Cardiac muscle cell (in vitro differentiated cells and primary cell): ENCODE measurements around the gene GPATCH2. TPM values are rescaled to one million over a fixed set of nuclear protein-coding genes. Genes with fewer than 3 reads are reported as not detected.

Experiments used
- DNase-seq, 2 donors: peaks; one replicate each; pipeline versions ENCODE4 v3.0.0 to v3.0.0-alpha.2; 2010 to 2017; ENCODE audit warnings: low read depth in 1 of 2, low spot score in 1 of 2
- H3K27ac ChIP-seq: fragments of 200-600 bp; sonication (generic); 2 replicates; pipeline ENCODE4 v1.5.1; 2016
- H3K27me3 ChIP-seq: fragments of 200-600 bp; sonication (generic); 2 replicates; pipeline ENCODE4 v1.6.0; 2016; ENCODE audit warnings: control low read depth
- H3K36me3 ChIP-seq: fragments of 200-600 bp; sonication (generic); 2 replicates; pipeline ENCODE4 v1.5.1; 2016; ENCODE audit warnings: control low read depth
- H3K4me1 ChIP-seq: fragments of 200-600 bp; sonication (generic); 2 replicates; pipeline ENCODE4 v1.8.1; 2017; ENCODE audit warnings: low read depth, mild to moderate bottlenecking, mixed run types
- H3K4me3 ChIP-seq: fragments of 200-600 bp; sonication (generic); 2 replicates; pipeline ENCODE4 v1.5.1; 2016; ENCODE audit warnings: mild to moderate bottlenecking
- H3K9me3 ChIP-seq: fragments of 200-600 bp; sonication (generic); 2 replicates; pipeline ENCODE4 v1.5.1; 2017; ENCODE audit warnings: low read depth, mild to moderate bottlenecking, control low read depth
- CTCF ChIP-seq: IDR thresholded peaks from 2 replicates; pipeline ENCODE4 v1.5.1; 2012; ENCODE audit warnings: low read depth, mild to moderate bottlenecking, low read length
- polyA plus RNA-seq: library from polyadenylated mRNA; unstranded; fragments of >200 nt; fragmentation: Nextera tagmentation; extraction: Ambion mirVana; gene quantifications from 2 replicates; pipeline ENCODE4 v1.2.1, GENCODE V29; 2016
- total RNA-seq: library from RNA; depleted of rRNA; stranded (reverse); fragments of >200 nt; gene quantifications from 2 replicates; pipeline ENCODE4 v1.2.3, GENCODE V29; 2016

The GPATCH2 gene
- total and polyA plus RNA-seq, 2 experiments from 2014 or later = 9.8 to 16.7 TPM

- DNase-seq = no peak
- no peaks in the 10 kb centered on the region for H3K9me3 ChIP-seq
- peaks cover 28% of the 10 kb centered on the region for H3K4me1 ChIP-seq
- H3K27me3 ChIP-seq = no peaks in the 10 kb centered on the region
- no peaks in the 10 kb centered on the region for H3K36me3 ChIP-seq
- no peak overlapping the region for H3K27ac ChIP-seq
- no peak for TF ChIP-seq CTCF
- no peak overlapping the region for H3K4me3 ChIP-seq
Observed at GRCh38 chr1:217449370-217449769, 181.5 kb downstream of the GPATCH2 start.

DNA sequence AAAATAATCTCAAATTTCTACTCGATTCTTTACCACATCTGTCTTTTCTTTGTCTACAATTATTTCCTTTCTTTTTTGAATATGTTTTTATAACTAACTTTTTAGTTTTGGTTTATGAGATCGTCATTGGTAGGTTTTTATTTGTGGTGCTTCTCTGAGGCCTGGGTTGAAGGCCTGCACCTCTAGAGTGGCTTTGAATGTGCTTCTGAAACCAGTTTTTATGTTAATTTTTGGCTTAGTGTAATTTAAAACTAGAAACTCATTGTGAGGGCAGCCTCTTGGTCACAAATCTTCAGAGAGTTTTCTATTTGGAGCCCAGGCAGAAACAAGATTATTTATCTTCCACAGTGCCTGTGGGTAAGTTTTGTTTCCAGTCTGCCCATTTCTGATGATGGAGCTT lies 187.0 kb downstream of the GPATCH2 start:
- Histone ChIP-seq H3K36me3 (no peaks in the 10 kb centered on the region), H3K27ac (no peak overlapping the region), H3K9me3 (no peaks in the 10 kb centered on the region), H3K4me3 (no peak overlapping the region), H3K27me3 (no peaks in the 10 kb centered on the region), H3K4me1 (no peaks in the 10 kb centered on the region)
- no peak for DNase-seq
- TF ChIP-seq CTCF = no peak

DNA sequence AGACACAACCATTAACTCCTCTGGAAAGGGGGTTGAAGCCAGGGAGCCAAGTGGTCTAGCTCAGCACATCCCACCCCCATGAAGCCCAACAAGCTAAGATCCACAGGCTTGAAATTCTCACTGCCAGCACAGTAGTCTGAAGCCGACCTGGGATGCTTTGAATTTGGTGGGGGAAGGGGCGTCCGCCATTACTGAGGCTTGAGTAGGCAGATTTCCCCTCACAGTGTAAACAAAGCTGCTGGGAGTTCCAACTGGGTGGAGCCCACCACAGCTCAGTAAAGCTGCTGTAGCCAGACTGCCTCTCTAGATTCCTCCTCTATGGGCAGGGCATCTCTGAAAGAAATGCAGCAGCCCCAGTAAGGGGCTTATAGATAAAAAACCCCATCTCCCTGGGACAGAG lies 193.5 kb downstream of the GPATCH2 start:
- no peak overlapping the region for H3K4me3 ChIP-seq
- peak overlapping the region; percentile 18 for H3K27ac ChIP-seq
- H3K27me3 ChIP-seq = no peaks in the 10 kb centered on the region
- H3K36me3 ChIP-seq = no peaks in the 10 kb centered on the region
- TF ChIP-seq CTCF = no peak
- DNase-seq = no peak
- H3K4me1 ChIP-seq = peaks cover 8% of the 10 kb centered on the region
- no peaks in the 10 kb centered on the region for H3K9me3 ChIP-seq

DNA sequence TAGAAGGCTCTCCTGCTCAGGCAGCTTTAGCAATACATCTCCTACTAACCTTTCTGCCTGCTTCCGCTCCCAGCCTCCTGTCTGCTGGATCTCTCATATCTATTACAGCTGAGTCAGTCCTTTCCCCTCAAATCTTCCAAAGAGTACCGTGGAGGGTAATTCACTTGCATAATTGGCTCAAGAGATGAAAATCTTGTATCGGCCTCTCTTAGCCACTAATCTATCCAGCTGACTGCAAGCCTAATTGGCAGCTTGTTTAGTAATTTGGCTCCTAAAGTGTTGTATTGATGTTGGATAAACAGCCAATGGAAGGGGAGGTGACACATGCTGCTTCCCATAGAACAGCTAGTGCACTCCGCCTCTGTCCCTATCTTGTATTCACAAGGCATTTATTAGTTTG lies 195.7 kb downstream of the GPATCH2 start:
- H3K36me3 ChIP-seq = no peaks in the 10 kb centered on the region
- DNase-seq = peak in 1 of 2 donors; percentile 21
- no peak for TF ChIP-seq CTCF
- H3K4me3 ChIP-seq = no peak overlapping the region
- H3K27me3 ChIP-seq = no peaks in the 10 kb centered on the region
- no peaks in the 10 kb centered on the region for H3K9me3 ChIP-seq
- H3K4me1 ChIP-seq = peaks cover 8% of the 10 kb centered on the region
- H3K27ac ChIP-seq = peak overlapping the region; percentile 1

DNA sequence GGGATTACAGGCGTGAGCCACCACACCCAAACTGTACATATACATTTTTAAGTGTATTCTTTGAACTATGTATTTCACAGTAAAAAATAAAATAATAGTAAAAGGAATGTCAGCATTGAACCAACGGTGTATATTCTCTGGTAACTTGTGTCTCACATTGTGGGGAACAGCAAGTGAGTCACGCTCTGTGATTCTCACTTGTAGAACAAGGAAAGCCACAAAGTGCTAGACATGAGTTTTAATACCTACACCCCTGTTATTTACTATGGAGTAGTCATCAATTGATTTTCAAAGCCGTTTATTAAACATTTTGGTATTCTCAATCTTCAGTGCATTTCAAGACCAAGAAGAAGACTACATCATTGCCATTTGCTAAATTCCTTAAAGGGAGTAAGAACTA lies 197.2 kb downstream of the GPATCH2 start:
- no peak for DNase-seq
- H3K27me3 ChIP-seq = no peaks in the 10 kb centered on the region

More for the DNA sequence above, 197.2 kb downstream of the GPATCH2 start:
- Histone ChIP-seq H3K27ac (no peak overlapping the region), H3K36me3 (no peaks in the 10 kb centered on the region), H3K4me3 (no peak overlapping the region), H3K9me3 (no peaks in the 10 kb centered on the region), H3K4me1 (peaks cover 8% of the 10 kb centered on the region)
- no peak for TF ChIP-seq CTCF
